ENCODE measurements around the gene CYP27A1.
"Not testable (repeated sequence)": the region's sequence is repeated elsewhere in the genome, so short reads cannot be mapped to it uniquely, and the experiment has no call there.

Gene CYP27A1

GRCh38 chr2:218781691-218782527, at the start of gene CYP27A1:
Gene CYP27A1 (plus strand): TSS chr2:218782147. CDS start chr2:218782183, 36 bp downstream.
- DNase-seq (ENCODE audit: low read depth), result no peak

- DNase-seq (ENCODE audit: low read depth), result no peak
Measured at GRCh38 chr2:218732761-218733158, 49.2 kb upstream of the CYP27A1 start.

- no peak for DNase-seq (ENCODE audit: low read depth)
Measured at GRCh38 chr2:218733171-218734021, 48.6 kb upstream of the CYP27A1 start.

GRCh38 chr2:218734190-218734975, 47.6 kb upstream of the CYP27A1 start:
- no peak for DNase-seq (ENCODE audit: low read depth)

GRCh38 chr2:218736531-218736930, 45.4 kb upstream of the CYP27A1 start:
- no peak for DNase-seq (ENCODE audit: low read depth)

- DNase-seq (ENCODE audit: low read depth), result no peak
Measured at GRCh38 chr2:218743068-218743467, 38.9 kb upstream of the CYP27A1 start.

- no peak for DNase-seq (ENCODE audit: low read depth)
Measured at GRCh38 chr2:218744615-218745014, 37.3 kb upstream of the CYP27A1 start.

GRCh38 chr2:218745160-218745558, 36.8 kb upstream of the CYP27A1 start:
- DNase-seq (ENCODE audit: low read depth), result no peak

GRCh38 chr2:218745559-218746469, 36.1 kb upstream of the CYP27A1 start:
- no peak for DNase-seq (ENCODE audit: low read depth)

- no peak for DNase-seq (ENCODE audit: low read depth)
Measured at GRCh38 chr2:218746470-218746795, 35.5 kb upstream of the CYP27A1 start.

- no peak for DNase-seq (ENCODE audit: low read depth)
Measured at GRCh38 chr2:218746960-218747359, 35.0 kb upstream of the CYP27A1 start.

- DNase-seq (ENCODE audit: low read depth), result no peak
Measured at GRCh38 chr2:218748741-218749441, 33.1 kb upstream of the CYP27A1 start.

- no peak for DNase-seq (ENCODE audit: low read depth)
Measured at GRCh38 chr2:218754201-218754600, 27.7 kb upstream of the CYP27A1 start.

GRCh38 chr2:218754781-218755180, 27.2 kb upstream of the CYP27A1 start:
- DNase-seq (ENCODE audit: low read depth), result no peak

GRCh38 chr2:218755198-218755566, 26.8 kb upstream of the CYP27A1 start:
- DNase-seq (ENCODE audit: low read depth), result no peak

GRCh38 chr2:218755567-218756404, 26.2 kb upstream of the CYP27A1 start:
- DNase-seq (ENCODE audit: low read depth), result no peak

- no peak for DNase-seq (ENCODE audit: low read depth)
Measured at GRCh38 chr2:218756599-218757377, 25.2 kb upstream of the CYP27A1 start.

GRCh38 chr2:218761795-218762194, 20.2 kb upstream of the CYP27A1 start:
- no peak for DNase-seq (ENCODE audit: low read depth)

- not testable (repeated sequence) for DNase-seq (ENCODE audit: low read depth)
Measured at GRCh38 chr2:218772759-218773158, 9.2 kb upstream of the CYP27A1 start.

Data from T-helper 22 cell (primary cell).